Caco-2 (cell line): ENCODE results near the gene SMCO2. TPM values are rescaled to one million over a fixed set of nuclear protein-coding genes. Genes with fewer than 3 reads are reported as not detected.

Source experiments
- total RNA-seq: library from RNA; stranded (reverse); gene quantifications from 2 replicates; pipeline ENCODE4 v1.2.3, GENCODE V29; 2022

Gene SMCO2
- total RNA-seq, 1 experiment from 2014 or later = 0.93 TPM

Other genes with a start within 250 kb of the SMCO2 start
- 52.0 and 59.4 TPM in 2 replicates for gene STK38L, start 202.4 kb upstream of the SMCO2 start, total RNA-seq
- gene BMAL2, start 113.9 kb upstream of the SMCO2 start, total RNA-seq = 35.4 and 36.0 TPM in 2 replicates
- 109 and 134 TPM in 2 replicates for gene PPFIBP1, start 77.5 kb downstream of the SMCO2 start, total RNA-seq
- gene REP15, start 249.7 kb downstream of the SMCO2 start, total RNA-seq = 1.8 and 2.3 TPM in 2 replicates